ENCODE measurements around the gene MICB.

The MICB gene

GRCh38 chr6:31541658-31542521 lies 43.9 kb downstream of the MICB start, which contains the start of gene DDX39B:
TSS of gene DDX39B (minus strand) at chr6:31542003. CDS start at chr6:31540532, 1,471 bp downstream.
- peak; percentile 97 for DNase-seq

- no peak for DNase-seq
Observed at GRCh38 chr6:31543639-31544038, 45.7 kb downstream of the MICB start.

GRCh38 chr6:31544676-31545075 lies 46.7 kb downstream of the MICB start:
- DNase-seq, result no peak

- no peak for DNase-seq
Observed at GRCh38 chr6:31545291-31545690, 47.3 kb downstream of the MICB start.

- peak; percentile 93 to 94 for DNase-seq
Observed at GRCh38 chr6:31546339-31546957, 48.5 kb downstream of the MICB start, which contains the start of gene ATP6V1G2. TSS of gene ATP6V1G2 (minus strand) at chr6:31546608. CDS start at chr6:31546559, 49 bp downstream.

GRCh38 chr6:31546958-31547726 lies 49.2 kb downstream of the MICB start, which contains the start of gene NFKBIL1:
TSS of gene NFKBIL1 (plus strand) at chr6:31547608. CDS start at chr6:31547695, 87 bp downstream.
- DNase-seq, result peak; percentile 99

GRCh38 chr6:31547727-31548543 lies 50.0 kb downstream of the MICB start:
- DNase-seq, result no peak

GRCh38 chr6:31548544-31548873 lies 50.6 kb downstream of the MICB start:
- DNase-seq, result no peak

- DNase-seq, result peak; percentile 89 to 93
Observed at GRCh38 chr6:31551371-31551770, 53.4 kb downstream of the MICB start.

- DNase-seq, result no peak
Observed at GRCh38 chr6:31556307-31556706, 58.4 kb downstream of the MICB start.

GRCh38 chr6:31557443-31558317 lies 59.7 kb downstream of the MICB start:
- no peak for DNase-seq

- no peak for DNase-seq
Observed at GRCh38 chr6:31558318-31558625, 60.3 kb downstream of the MICB start.

GRCh38 chr6:31558631-31559500 lies 60.9 kb downstream of the MICB start:
- DNase-seq, result peak; percentile 99

GRCh38 chr6:31559606-31559957 lies 61.6 kb downstream of the MICB start:
- no peak for DNase-seq

GRCh38 chr6:31559958-31560696 lies 62.2 kb downstream of the MICB start:
- DNase-seq, result peak; percentile 98

GRCh38 chr6:31560697-31561058 lies 62.7 kb downstream of the MICB start:
- peak; percentile 54 to 65 for DNase-seq

Data from Kasumi-1 (cell line).